GM12891 (cell line): ENCODE data around the gene CRACR2B.

Source experiments
- POLR2AphosphoS5 ChIP-seq: IDR thresholded peaks from 2 replicates; pipeline ENCODE4 v1.6.1; 2011; ENCODE audit warnings: low read depth, low read length, control low read depth
- SPI1 ChIP-seq: IDR thresholded peaks from 2 replicates; pipeline ENCODE4 v1.6.1; 2011; ENCODE audit warnings: low read depth, low read length, control low read depth
- TAF1 ChIP-seq: IDR thresholded peaks from 2 replicates; pipeline ENCODE4 v1.6.1; 2011; ENCODE audit warnings: low read depth, low read length, control low read depth

DNA sequence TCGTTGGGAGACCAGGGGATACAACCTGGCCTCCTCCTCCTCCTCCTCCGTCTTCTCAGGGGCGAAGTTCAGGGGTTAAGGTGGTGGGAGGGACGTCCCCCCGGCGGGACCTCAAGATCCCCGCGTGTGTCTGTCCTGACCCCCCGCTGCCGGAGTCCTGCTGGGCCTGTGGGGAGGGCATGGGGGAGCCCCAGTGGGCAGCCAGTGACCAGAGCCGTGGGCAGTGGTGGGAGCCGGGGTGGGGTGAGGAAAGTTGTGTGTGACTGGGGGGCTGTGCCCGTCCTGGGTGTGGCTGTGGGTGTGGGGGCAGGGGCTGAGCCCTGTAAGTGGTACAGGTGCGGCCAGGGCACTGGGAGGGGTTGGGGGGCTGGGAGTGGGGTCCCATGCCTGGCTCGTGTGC is 25.0 kb downstream of the CRACR2B start:
- no peak for TF ChIP-seq POLR2AphosphoS5
- no peak for TF ChIP-seq SPI1
- TF ChIP-seq TAF1, result no peak
